KBM-7 (cell line): Measurements from ENCODE around the gene PIK3R6.
"Not testable (repeated sequence)": the region's sequence is repeated elsewhere in the genome, so short reads cannot be mapped to it uniquely, and the experiment has no call there.

Experiments used
- DNase-seq: peaks from one replicate; pipeline ENCODE4 v3.0.0-alpha.2; 2015
- in situ Hi-C: fragments of 300-500 bp; cut with MboI; formaldehyde crosslinking; loops from 2 replicates; pipeline ENCODE4 v1.14.3; 2020; ENCODE audit warnings: low sequenced_read_pairs, low pct_unique_long_range_greater_than_20kb, mixed read lengths

Gene PIK3R6

GRCh38 chr17:8806253-8806925 is 61.1 kb downstream of the PIK3R6 start:
- in situ Hi-C loops, result no loop called here
- no peak for DNase-seq

GRCh38 chr17:8805396-8805795 is 62.1 kb downstream of the PIK3R6 start:
- in situ Hi-C loops, DNase-seq: not testable (repeated sequence)

- in situ Hi-C loops, result no loop called here
- DNase-seq, result no peak
Measured at GRCh38 chr17:8803531-8804420, 63.7 kb downstream of the PIK3R6 start.

GRCh38 chr17:8801135-8801840 is 66.2 kb downstream of the PIK3R6 start:
- no peak for DNase-seq
- in situ Hi-C loops, result no loop called here

GRCh38 chr17:8800656-8801055 is 66.8 kb downstream of the PIK3R6 start:
- no peak for DNase-seq
- in situ Hi-C loops, result no loop called here

- DNase-seq, result no peak
- in situ Hi-C loops, result no loop called here
Measured at GRCh38 chr17:8799570-8800212, 67.8 kb downstream of the PIK3R6 start.

GRCh38 chr17:8798846-8799569 is 68.5 kb downstream of the PIK3R6 start, which contains the start of gene MFSD6L:
MFSD6L (minus strand) TSS chr17:8799365; CDS start chr17:8799120, 245 bp downstream.
- DNase-seq, result no peak
- in situ Hi-C loops, result no loop called here

- in situ Hi-C loops, result no loop called here
- no peak for DNase-seq
Measured at GRCh38 chr17:8798176-8798845, 69.2 kb downstream of the PIK3R6 start.

GRCh38 chr17:8797621-8798175 is 69.8 kb downstream of the PIK3R6 start:
- DNase-seq, result no peak
- in situ Hi-C loops, result no loop called here

GRCh38 chr17:8794636-8795035 is 72.8 kb downstream of the PIK3R6 start:
- DNase-seq, result no peak
- in situ Hi-C loops, result no loop called here

- in situ Hi-C loops, result no loop called here
- DNase-seq, result peak; percentile 54
Measured at GRCh38 chr17:8793649-8794048, 73.8 kb downstream of the PIK3R6 start.

GRCh38 chr17:8792646-8793045 is 74.8 kb downstream of the PIK3R6 start:
- no peak for DNase-seq
- in situ Hi-C loops, result no loop called here

- peak; percentile 21 for DNase-seq
- in situ Hi-C loops, result no loop called here
Measured at GRCh38 chr17:8791910-8792270, 75.6 kb downstream of the PIK3R6 start.

- no peak for DNase-seq
- in situ Hi-C loops, result no loop called here
Measured at GRCh38 chr17:8791248-8791909, 76.1 kb downstream of the PIK3R6 start.

- in situ Hi-C loops, result no loop called here
- no peak for DNase-seq
Measured at GRCh38 chr17:8789743-8790142, 77.7 kb downstream of the PIK3R6 start.

GRCh38 chr17:8788998-8789397 is 78.5 kb downstream of the PIK3R6 start:
- no peak for DNase-seq
- in situ Hi-C loops, result no loop called here

GRCh38 chr17:8785547-8786413 is 81.7 kb downstream of the PIK3R6 start:
- DNase-seq, result peak; percentile 84
- in situ Hi-C loops, result no loop called here
